Thyroid gland (tissue), 4 donors: ENCODE results near the gene DPF3. TPM values are rescaled to one million over a fixed set of nuclear protein-coding genes. Genes with fewer than 3 reads are reported as not detected.

ENCODE experiments used
- DNase-seq, 2 donors: peaks; one replicate each; pipeline ENCODE4 v3.0.0-alpha.2; 2019
- H3K27ac ChIP-seq, 3 donors: fragments of 200-600 bp; sonication (generic); 1 replicate in 2 of 3; 2 replicates in 1 of 3; pipeline ENCODE4 v1.5.1; 2016 to 2019; ENCODE audit warnings: mild to moderate bottlenecking in 1 of 3, moderate library complexity in 1 of 3
- H3K27me3 ChIP-seq: fragments of 200-600 bp; sonication (generic); one replicate; pipeline ENCODE4 v1.5.1; 2019
- H3K36me3 ChIP-seq, 2 donors: fragments of 200-600 bp; sonication (generic); one replicate each; pipeline ENCODE4 v1.5.1; 2016 to 2019
- H3K4me1 ChIP-seq, 2 donors: fragments of 200-600 bp; sonication (generic); one replicate each; pipeline ENCODE4 v1.5.1; 2017 to 2019
- H3K4me3 ChIP-seq, 3 donors: fragments of 200-600 bp; sonication (generic); replicated peaks in 1 of 3; 1 replicate in 2 of 3; 2 replicates in 1 of 3; pipeline ENCODE4 v1.5.1; 2016; ENCODE audit warnings: mild to moderate bottlenecking in 1 of 3
- H3K9me3 ChIP-seq: fragments of 200-600 bp; sonication (generic); one replicate; pipeline ENCODE4 v1.5.1; 2017
- CTCF ChIP-seq, 6 experiments: fragments of 200-600 bp in 3 of 6; fragments of 450-650 bp in 3 of 6; sonication (generic) in 3 of 6; IDR thresholded peaks; one replicate each; pipeline ENCODE4 v1.5.1; 2016 to 2019; ENCODE audit warnings: antibody characterized with exemption in 6 of 6, mild to moderate bottlenecking in 2 of 6, inconsistent platforms in 1 of 6, moderate library complexity in 1 of 6
- POLR2A ChIP-seq, 2 donors: fragments of 450-650 bp; IDR thresholded peaks; one replicate each; pipeline ENCODE4 v1.6.1; 2017; ENCODE audit warnings: antibody characterized with exemption in 2 of 2, mild to moderate bottlenecking in 2 of 2, moderate library complexity in 1 of 2
- WGBS, 2 donors: methylation state at CpG; one replicate each; pipeline ENCODE4 v1.1.5; 2017; 5-methylcytosine and 5-hydroxymethylcytosine counted together
- intact Hi-C: fragments of 100-400 bp; cut with DNase I; formaldehyde crosslinking; loops from one replicate; pipeline ENCODE4 v1.15.1; 2023
- total RNA-seq, 4 donors: library from RNA; depleted of rRNA; stranded (reverse); fragments of >200 nt; gene quantifications; one replicate each; pipeline ENCODE4 v1.2.3, GENCODE V29; 2016

The DPF3 gene
- total RNA-seq, 4 donors from 2014 or later = 0.27 to 3.3 (median 1.3) TPM

- no peaks in the 10 kb centered on the region for H3K9me3 ChIP-seq
- peak overlapping the region in 2 of 3 donors; percentile 3 to 63 for H3K4me3 ChIP-seq
- peak overlapping the region; percentile 92 to 95 (median 93) for H3K27ac ChIP-seq
- H3K36me3 ChIP-seq = no peaks in the 10 kb centered on the region
- no peaks in the 10 kb centered on the region for H3K27me3 ChIP-seq
- 8 to 16% methylated on average over 4 to 21 of the region's 33 CpGs for WGBS, 2 donors
- intact Hi-C loops = no loop called here
- H3K4me1 ChIP-seq = peaks cover 18 to 22% of the 10 kb centered on the region in 2 donors
- DNase-seq = no peak
- TF ChIP-seq POLR2A (IDR thresholded peaks at IDR 0.05) (peak in 1 of 2 donors; percentile 19), CTCF (IDR thresholded peaks at IDR 0.05) (no peak)
Observed at GRCh38 chr14:72925815-72926291, 32.0 kb upstream of the DPF3 start.

GRCh38 chr14:72925171-72925759 is 31.4 kb upstream of the DPF3 start:
- peak; percentile 93 for DNase-seq
- intact Hi-C loops = no loop called here
- H3K27ac ChIP-seq = peak overlapping the region; percentile 92 to 95 (median 93)
- no peaks in the 10 kb centered on the region for H3K27me3 ChIP-seq
- no peak for TF ChIP-seq CTCF (IDR thresholded peaks at IDR 0.05)
- peak in 1 of 2 donors; percentile 53 for TF ChIP-seq POLR2A (IDR thresholded peaks at IDR 0.05)
- peak overlapping the region in 1 of 3 donors; percentile 63 for H3K4me3 ChIP-seq
- WGBS, 2 donors = 29 to 47% methylated on average over 22 of the region's 22 CpGs
- H3K9me3 ChIP-seq = no peaks in the 10 kb centered on the region
- H3K4me1 ChIP-seq = peaks cover 18 to 22% of the 10 kb centered on the region in 2 donors
- H3K36me3 ChIP-seq = no peaks in the 10 kb centered on the region

GRCh38 chr14:72924337-72924736 is 30.4 kb upstream of the DPF3 start:
- Histone ChIP-seq H3K36me3 (no peaks in the 10 kb centered on the region), H3K27ac (peak overlapping the region; percentile 92 to 95 (median 93)), H3K4me1 (peaks cover 18 to 22% of the 10 kb centered on the region in 2 donors), H3K9me3 (no peaks in the 10 kb centered on the region), H3K4me3 (no peak overlapping the region), H3K27me3 (no peaks in the 10 kb centered on the region)
- peak; percentile 97 to 98 for DNase-seq
- intact Hi-C loops = no loop called here
- 33 to 34% methylated on average over 5 of the region's 5 CpGs for WGBS, 2 donors
- no peak for TF ChIP-seq CTCF (IDR thresholded peaks at IDR 0.05)
- no peak for TF ChIP-seq POLR2A (IDR thresholded peaks at IDR 0.05)

- H3K4me3 ChIP-seq = no peak overlapping the region
- H3K36me3 ChIP-seq = no peaks in the 10 kb centered on the region
- TF ChIP-seq POLR2A (IDR thresholded peaks at IDR 0.05) (no peak), CTCF (IDR thresholded peaks at IDR 0.05) (no peak)
- no peak for DNase-seq
- H3K4me1 ChIP-seq = peaks cover 16 to 17% of the 10 kb centered on the region in 2 donors
- intact Hi-C loops = no loop called here
- no peaks in the 10 kb centered on the region for H3K27me3 ChIP-seq
- H3K9me3 ChIP-seq = no peaks in the 10 kb centered on the region
- no peak overlapping the region for H3K27ac ChIP-seq
Observed at GRCh38 chr14:72921396-72921795, 27.5 kb upstream of the DPF3 start.

GRCh38 chr14:72920008-72920407 is 26.1 kb upstream of the DPF3 start:
- WGBS, 2 donors = 78 to 89% methylated on average over 2 of the region's 2 CpGs
- Histone ChIP-seq H3K27ac (no peak overlapping the region), H3K36me3 (no peaks in the 10 kb centered on the region), H3K9me3 (no peaks in the 10 kb centered on the region), H3K4me1 (peaks cover 10 to 21% of the 10 kb centered on the region in 2 donors), H3K27me3 (no peaks in the 10 kb centered on the region), H3K4me3 (no peak overlapping the region)
- intact Hi-C loops = no loop called here
- no peak for DNase-seq
- TF ChIP-seq CTCF (IDR thresholded peaks at IDR 0.05) = no peak
- TF ChIP-seq POLR2A (IDR thresholded peaks at IDR 0.05) = no peak
